Activated CD4-positive, alpha-beta T cell treated with anti-CD3 and anti-CD28 coated beads, Interleukin-2, Interleukin-4, amounts not matched to agents 100 ng/mL and 50 ng/mL, durations not matched to agents 16 hours and 8 hours (primary cell): ENCODE results near the gene NCAPG2.
"Not testable (repeated sequence)": the region's sequence is repeated elsewhere in the genome, so short reads cannot be mapped to it uniquely, and the experiment has no call there.

Source experiments
- DNase-seq: peaks from one replicate; pipeline ENCODE4 v3.0.0-alpha.2; 2020; ENCODE audit warnings: low spot score

NCAPG2 gene

DNA sequence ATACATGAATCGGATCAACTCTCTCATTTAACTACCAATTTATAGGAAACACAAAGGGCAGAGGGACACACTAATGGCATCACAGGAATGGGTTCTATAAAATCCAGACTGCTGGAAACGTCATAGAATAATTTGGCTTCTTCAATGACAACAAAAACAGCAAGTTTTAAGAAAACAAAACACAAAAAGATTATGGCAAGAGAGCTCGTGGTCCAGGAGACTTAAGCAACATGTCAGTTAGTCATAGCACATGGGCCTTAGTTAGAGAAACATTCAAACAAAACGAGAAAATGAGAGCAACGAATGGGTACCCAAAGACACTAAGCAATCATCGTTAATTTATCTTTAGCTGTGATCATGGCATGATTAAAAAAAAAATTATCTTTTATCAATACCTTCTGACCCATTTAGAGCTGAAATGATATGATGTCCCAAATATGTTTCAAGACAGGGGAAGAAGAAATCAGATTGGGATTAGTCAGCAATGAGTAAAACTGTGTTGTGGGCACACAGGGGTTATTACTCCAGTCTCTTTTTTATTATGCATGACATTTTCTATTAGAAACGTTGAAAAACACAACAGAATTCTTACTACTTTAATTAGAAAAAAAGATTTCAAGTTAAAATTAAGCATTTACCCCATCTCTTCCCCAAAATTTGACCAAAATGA, 28.3 kb downstream of the NCAPG2 start:
- DNase-seq = no peak

DNA sequence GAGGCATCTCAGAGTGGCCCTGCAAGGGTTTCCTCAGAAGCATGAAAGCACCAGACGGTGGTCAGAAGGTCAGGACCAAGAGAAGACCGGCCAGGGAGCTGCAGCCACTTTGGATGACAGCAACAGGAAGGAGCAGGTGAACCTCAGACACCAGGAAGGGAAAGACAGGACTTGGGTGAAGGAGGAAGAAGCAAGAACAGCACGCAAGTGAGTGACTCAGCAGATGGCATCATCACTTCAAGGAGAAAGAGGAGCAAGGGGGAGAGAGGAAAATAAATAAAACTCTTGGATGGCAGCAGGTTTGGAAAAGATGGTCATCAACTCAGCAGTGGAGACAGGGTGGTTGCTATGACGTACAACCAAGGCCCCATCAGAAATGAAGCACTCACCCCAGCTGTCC, 31.6 kb downstream of the NCAPG2 start:
- no peak for DNase-seq

DNA sequence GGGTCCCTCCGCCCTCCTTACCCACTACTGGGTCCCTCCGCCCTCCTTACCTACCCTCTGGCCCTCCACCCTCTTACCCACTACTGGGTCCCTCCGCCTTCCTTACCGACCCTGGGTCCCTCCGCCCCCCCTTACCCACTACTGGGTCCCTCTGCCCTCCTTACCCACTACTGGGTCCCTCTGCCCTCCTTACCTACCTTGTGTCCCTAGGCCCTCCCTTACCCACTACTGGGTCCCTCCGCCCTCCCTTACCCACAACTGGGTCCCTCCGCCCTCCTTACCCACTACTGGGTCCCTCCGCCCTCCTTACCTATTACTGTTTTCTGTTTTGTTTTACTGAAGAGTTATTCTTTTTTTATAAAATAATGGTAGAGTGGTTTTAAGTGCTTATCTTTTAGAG, 36.5 kb downstream of the NCAPG2 start:
- not testable (repeated sequence) for DNase-seq

DNA sequence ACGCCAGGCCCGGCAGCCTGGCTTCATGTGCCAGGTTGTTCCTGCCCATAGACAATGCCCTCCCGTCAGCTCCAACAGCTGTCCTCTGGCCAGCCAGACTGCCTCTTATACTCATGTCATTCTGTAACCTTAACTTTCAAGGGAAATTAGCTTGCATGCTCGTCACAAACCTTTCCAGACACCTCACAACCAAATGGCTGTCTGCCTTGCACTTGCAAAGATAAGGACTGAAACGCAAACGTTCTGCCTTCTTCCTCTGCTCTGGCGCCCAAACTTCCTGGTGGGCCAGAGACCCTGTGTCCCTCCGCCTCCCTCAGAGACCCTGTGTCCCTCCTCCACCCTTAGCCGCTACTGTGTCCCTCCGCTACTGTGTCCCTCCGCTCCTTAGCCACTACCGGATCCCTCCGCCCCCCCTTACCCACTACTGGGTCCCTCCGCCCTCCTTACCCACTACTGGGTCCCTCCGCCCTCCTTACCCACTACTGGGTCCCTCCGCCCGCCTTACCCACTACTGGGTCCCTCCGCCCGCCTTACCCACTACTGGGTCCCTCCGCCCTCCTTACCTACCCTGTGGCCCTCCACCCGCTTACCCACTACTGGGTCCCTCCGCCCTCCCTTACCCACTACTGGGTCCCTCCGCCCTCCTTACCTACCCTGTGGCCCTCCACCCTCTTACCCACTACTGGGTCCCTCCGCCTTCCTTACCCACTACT, 37.5 kb downstream of the NCAPG2 start:
- not testable (repeated sequence) for DNase-seq

DNA sequence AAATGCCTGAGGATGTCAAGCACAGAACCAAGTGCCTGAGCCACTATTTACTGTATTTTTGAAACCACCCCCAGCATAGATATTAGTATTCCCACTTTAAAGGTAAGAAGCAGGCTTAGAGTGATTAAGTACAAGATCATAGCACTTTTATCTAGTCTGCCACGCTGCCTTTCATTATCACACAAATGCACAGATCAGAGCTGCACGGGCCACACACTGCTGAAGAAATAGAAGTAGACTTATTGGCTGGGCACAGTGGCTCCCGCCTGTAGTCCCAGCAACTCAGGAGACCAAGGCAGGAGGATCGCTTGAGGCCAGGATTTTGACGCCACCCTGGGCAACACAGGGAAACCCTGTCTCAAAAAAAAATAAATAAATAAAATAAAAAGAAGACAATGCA, 38.2 kb downstream of the NCAPG2 start:
- no peak for DNase-seq

DNA sequence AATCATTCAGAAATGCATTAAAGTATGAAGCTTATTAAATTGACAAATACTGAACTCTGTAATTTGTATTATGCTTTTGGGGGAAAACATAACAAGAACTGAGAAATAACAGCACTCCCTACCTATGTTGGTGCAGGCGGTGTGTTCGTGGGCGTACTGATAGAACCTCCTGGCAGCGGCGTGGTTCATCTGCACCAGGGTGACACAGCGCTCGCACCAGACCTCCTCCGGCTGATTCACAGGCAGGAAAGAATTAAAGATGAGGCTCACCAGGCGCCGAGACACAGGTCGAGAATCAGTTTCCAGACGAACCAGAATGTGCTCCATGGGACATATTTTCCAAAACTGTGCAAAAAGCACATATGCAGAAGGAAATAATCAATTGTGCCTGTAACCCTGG, 40.2 kb downstream of the NCAPG2 start:
- DNase-seq = no peak

DNA sequence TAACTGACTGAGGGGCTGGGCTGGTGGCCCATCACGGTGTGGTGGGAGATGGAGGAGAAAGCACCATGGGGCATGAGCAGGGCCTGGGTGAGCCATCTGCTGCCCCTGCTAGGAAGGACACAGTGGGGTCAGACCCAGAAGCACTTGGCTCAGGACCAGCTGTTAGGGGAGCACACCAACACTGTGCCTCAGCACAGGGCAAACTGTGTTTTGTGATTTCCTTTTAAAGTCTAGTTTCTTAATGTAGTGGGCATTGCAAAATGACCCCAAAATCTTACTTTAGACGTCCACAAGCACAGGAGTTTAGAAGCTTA, 41.2 kb downstream of the NCAPG2 start:
- DNase-seq = no peak

DNA sequence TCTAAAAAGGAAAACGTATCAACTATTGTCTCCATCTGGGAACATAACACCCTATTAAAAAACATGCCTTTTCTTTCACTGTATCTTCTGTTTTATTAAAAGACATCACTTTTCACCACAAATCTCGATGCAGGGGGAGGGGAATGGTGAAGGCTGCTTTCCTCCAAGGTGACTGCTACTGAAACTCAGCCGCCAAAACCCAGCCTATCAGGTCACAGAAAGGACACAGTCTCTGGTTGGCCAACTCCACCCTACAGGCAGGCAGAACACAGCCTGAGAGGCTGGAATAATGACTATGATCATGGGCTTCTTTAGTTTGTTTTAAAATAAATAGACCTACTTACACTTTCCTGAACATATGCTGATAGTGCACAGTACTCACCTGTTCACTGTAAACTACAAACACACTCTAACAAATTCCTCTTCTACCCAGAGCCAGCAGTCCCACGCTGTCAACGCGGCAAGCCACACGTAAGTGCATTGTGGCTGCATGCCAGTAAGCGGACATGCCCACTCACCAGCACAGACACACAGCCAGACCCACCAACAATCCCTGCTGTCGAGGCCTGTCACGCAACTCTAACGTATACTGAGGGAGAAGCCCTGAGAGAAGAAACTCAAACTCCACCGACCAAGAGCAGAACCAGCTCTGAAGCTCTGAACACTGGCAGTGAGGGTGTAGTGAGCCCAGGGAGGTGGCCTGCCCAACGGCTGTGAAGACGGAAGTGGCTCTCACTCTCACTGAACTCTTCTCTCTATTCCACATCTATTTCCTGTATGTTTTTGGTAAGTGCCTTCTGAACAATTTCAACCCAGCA, 41.8 kb downstream of the NCAPG2 start:
- no peak for DNase-seq

DNA sequence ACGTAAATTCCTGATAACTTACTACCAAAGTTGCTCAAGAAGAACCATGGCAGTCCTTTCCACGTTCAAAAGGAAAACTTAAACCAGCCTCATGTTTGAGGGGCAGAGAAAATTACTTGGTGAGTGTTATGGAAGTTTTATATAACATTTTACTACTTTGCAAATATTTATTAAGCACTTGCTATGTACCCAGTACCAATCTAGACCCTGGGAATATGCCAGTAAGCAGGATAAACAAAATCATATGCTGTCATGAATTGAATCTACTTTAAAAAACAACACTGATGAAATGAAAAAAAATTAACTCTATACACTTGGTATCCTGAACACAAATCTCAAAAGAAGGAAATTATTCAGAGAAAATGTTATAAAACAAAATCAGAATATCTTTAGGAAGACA, 46.1 kb downstream of the NCAPG2 start:
- DNase-seq = no peak

DNA sequence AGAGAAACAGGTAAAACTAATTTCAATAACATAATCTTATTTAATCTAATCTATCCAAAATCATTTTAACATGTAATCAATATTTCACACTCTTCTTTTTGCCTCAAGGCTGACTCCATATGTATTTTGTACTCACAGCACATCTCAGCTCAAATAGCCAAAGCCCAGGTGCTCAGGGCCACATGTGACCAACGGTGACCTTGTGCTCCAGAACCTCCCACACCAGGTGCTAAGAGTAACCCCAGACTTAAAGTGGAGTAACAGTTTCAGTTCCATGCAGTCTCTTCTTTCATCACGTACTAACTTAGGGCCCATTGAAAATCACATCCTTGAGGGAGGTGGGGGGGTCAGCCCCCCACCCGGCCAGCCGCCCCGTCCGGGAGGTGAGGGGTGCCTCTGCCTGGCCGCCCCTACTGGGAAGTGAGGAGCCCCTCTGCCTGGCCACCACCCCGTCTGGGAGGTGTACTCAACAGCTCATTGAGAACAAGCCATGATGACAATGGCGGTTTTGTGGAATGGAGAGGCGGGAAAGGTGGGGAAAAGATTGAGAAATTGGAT, 47.3 kb downstream of the NCAPG2 start:
- DNase-seq = no peak

DNA sequence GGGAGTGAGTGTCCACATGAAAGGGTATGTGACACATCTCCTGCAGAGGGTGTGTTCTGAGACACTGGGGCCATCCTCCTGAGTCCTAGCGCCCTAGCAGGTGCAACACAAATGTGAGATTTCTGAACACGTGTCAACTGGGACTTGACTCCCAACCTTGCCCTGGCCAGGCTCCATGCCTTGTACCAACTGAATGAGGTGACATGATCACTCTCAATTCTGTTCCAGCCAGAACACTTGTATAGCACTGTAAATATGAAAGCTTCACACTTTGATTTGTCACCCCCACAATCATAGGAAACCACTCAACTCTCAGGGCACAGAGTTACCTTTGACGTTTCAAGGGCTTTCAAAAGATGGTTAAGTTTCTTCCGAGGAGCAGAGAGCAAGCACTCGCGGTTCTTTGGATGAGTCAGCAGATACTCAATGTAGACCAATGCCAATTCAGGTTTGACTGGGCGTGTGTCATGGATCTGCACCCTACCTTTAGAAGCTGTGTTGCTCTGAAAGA, 48.6 kb downstream of the NCAPG2 start:
- peak; percentile 96 for DNase-seq

DNA sequence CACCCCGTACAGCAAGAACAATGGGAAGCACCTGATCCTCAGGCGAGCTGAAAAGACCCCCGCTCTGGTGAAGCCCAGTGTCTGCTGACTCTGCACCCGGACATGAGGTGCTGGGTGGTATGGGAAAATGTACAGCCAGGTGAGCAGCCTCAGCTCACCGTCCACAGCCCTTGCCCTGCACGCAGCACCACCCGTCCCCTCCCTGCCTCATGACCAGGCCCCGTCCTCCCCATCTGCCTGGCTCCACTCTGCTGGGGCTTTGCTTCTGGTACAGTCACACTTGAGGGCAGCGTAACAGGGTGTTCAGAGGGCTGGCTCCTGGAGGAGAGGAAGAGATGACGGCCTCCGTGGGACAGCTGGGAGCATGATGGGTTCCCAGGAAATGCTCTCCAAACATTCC, 49.1 kb downstream of the NCAPG2 start:
- DNase-seq = no peak

DNA sequence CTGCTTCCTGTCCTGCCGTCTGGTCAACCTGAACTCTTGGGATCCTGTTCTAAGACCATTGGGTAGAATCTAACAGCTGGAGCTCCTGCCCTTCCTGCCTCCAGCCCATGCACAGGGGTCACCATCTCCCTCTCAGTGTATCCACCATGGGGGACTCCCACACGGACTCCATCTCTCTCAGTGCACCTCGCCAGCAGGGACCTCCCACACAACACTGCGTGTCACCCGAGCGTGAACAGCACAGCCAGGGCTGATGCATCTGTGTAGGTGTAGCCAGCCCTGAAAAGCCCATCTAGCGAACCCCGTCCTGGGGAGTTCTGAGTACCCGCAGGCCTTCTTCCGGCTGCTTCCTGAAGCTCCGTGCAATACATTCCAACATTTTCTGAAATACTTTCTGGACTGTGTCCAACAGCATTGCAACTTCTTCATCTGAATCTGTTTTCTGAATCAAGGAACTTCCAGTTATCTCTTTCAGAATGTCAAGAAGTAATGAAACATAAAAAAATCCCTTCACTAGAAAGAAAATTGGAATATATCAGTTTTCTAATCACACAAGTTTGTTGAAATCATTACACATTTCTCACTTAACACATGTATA, 52.5 kb downstream of the NCAPG2 start:
- no peak for DNase-seq

DNA sequence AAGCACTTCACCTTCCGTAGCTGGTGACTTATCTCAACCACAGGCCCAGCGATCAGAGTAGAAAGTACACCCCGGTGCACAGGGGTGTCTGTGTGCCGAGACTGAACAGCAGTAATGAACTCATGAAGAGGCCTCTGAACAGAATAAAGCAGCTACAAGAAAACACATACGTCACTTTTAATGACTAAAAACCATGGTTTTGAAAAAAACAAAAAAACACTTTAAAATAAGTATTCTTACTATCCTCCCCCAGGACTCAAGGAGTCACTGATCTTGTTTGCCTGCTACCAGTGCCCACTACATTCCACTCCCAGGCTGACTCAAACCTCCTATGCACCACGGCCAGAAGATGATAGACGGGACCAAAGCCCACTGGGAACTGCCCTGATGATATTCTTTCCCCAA, 53.8 kb downstream of the NCAPG2 start:
- no peak for DNase-seq

DNA sequence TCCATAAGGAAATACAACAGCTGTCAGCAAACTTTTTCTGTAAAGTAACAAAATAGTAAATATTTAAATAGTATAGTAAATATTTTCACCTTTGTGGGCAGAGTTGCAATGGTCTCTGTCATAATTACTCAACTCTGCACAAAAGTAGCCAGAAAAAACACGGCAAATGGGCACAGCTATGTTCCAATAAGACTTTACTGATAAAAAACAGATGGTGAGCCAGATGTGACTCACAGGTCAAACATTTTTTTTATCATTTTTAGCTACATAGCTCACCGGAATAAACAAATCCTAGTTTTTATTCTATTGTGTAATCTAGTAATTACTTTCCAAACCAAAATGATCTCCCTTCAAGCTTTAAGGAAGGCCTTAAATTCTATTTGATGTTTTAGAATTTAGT, 55.3 kb downstream of the NCAPG2 start:
- no peak for DNase-seq

DNA sequence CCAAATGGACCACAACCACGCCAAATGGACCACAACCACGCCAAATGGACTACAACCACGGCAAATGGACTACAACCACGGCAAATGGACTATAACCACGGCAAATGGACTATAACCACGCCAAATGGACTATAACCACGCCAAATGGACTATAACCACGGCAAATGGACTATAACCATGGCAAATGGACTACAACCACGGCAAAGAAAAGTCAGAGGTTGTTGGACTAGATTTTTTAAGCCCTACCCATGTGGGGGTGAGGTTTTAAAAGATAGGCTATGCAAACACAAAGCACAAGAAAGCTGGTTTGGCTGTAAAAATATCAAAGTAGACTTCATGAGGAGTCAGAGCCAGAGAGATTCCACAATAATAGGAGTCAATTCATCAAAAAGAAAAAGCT, 55.8 kb downstream of the NCAPG2 start:
- no peak for DNase-seq

DNA sequence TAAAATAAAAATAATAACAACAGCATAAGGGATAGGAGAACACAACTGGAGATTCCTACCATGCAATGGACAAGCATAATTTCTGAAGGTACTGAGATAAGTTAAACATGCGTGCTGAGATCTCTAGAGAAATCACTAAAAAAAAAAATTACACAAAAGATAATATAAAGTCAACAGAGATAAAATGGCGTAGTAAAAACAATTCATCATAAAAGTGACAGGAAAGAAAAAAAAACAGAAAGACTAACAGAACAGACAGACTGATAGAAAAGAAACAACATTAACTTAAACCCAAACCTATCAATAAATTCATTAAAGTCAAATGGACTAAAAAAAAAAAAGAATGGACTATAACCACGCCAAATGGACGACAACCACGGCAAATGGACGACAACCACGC, 56.4 kb downstream of the NCAPG2 start:
- no peak for DNase-seq

DNA sequence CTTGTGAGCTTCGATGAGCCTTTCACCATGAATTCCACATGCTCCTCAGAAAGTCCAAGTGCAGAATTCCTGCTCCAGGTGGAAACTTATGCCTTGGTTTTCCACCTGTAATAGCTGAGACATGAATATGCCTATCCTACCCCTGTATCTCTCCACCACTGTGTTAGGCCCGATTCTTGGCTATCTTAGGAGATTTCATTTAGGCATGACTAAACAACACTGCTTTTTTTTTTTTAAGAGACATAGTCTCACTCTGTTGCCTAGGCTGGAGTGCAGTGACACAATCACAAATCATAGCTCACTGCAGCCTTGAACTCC, 57.2 kb downstream of the NCAPG2 start:
- DNase-seq = no peak

DNA sequence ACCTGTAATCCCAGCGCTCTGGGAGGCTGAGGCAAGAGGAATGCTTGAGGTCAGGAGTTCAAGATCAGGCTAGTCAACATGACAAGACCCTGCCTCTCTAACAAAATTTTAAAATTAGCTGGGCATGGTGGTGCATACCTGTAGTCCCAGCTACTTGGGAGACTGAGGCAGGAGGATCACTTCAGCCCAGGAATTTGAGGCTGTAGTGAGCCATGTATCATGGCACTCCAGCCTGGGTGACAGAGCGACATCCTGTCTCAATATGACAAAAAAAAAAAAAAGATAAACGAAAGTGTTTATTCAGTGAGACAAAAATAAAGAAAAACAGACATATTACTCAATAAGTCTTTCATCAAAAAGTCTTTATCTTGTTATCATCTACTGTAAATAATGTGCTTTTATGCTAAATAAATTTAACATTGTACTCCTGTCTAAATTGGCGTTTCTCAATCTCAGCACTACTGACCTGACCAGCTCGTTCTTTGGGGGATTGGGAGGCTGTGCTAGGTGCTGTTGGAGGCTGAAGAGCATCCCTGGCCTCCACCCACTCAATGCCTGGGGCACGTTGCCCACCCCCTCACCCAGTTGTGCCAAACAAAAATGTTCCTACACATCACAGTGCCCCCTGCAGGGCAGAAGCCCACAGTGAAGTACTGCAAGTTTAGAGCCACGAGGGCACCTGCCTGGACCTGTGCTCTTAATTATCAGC, 57.7 kb downstream of the NCAPG2 start:
- no peak for DNase-seq

DNA sequence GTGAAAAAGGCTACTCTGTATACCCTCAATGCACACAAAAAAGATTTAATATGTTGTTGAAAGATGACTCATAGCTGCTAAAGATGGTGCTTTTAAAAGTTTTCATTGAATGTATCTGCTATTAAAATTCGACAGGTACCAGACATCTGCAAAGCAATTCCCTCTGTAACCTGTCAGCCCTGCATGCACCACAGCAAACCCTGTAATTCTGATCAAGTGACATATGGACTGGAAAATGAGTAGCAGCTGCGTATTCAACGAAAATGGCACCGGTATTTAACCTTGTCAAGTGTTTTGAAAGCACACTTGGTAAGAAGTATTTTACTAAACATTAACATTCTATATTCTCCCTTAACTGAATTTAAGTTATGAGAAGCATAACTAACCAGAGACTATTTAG, 58.8 kb downstream of the NCAPG2 start:
- no peak for DNase-seq

DNA sequence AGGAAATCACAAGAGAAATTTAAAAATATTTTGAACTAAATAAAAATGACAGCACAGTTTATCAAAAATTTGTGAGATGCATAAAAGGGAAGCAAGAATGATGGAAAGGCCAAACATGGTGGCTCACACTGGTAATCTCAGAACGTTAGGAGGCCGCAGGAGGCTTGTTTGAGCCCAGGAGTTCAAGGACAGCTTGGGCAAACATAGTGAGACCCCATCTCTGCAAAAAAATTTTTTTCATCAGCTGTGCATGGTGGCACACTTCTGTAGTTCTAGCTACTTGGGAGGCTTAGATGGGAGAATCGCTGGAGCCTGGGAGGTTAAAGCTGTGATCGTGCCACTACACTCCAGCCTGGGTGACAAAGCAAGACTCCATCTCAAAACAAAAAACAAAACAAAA, 62.5 kb downstream of the NCAPG2 start:
- DNase-seq = no peak

DNA sequence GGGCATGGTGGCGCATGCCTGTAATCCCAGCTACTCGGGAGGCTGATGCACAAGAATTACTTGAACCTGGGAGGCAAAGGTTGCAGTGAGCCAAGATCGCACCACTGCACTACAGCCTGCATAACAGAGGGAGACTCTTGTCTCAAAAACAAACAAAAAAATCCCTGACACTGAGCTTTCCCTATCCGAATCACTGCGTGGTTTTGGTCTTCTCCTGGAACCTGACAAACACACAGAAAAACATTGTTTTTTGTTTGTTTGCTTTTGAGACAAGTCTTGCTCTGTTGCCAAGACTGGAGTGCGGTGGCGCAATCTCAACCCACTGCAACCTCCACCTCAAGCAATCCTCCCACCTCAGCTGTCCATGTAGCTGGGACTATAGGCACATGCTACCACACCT, 66.6 kb downstream of the NCAPG2 start:
- DNase-seq = no peak
